Spleen (tissue), 11 donors: ENCODE data around the gene MYH2. TPM values are rescaled to one million over a fixed set of nuclear protein-coding genes. Genes with fewer than 3 reads are reported as not detected.

Experiments
- DNase-seq: peaks from one replicate; pipeline ENCODE4 v3.0.0-alpha.2; 2020
- H3K27ac ChIP-seq, 8 donors: fragments of 200-600 bp; sonication (generic) in 7 of 8; 1 replicate in 4 of 8; 2 replicates in 4 of 8; pipeline versions ENCODE4 v1.5.0 to v1.8.0; 2016 to 2021; ENCODE audit warnings: inconsistent platforms in 4 of 8, mild to moderate bottlenecking in 4 of 8, moderate library complexity in 1 of 8
- H3K27me3 ChIP-seq, 7 donors: fragments of 200-600 bp; sonication (generic) in 6 of 7; replicated peaks in 1 of 7; 1 replicate in 4 of 7; 2 replicates in 3 of 7; pipeline versions ENCODE4 v1.5.0 to v1.8.0; 2016 to 2021; ENCODE audit warnings: inconsistent platforms in 3 of 7, mild to moderate bottlenecking in 1 of 7
- H3K36me3 ChIP-seq, 6 donors: fragments of 200-600 bp; sonication (generic) in 5 of 6; 1 replicate in 4 of 6; 2 replicates in 2 of 6; pipeline versions ENCODE4 v1.5.0 to v1.8.0; 2016 to 2021; ENCODE audit warnings: inconsistent platforms in 2 of 6
- H3K4me1 ChIP-seq, 6 donors: fragments of 200-600 bp; sonication (generic) in 5 of 6; 1 replicate in 3 of 6; 2 replicates in 3 of 6; pipeline versions ENCODE4 v1.5.0 to v1.8.0; 2016 to 2021; ENCODE audit warnings: inconsistent platforms in 3 of 6
- H3K4me3 ChIP-seq, 8 donors: fragments of 200-600 bp; sonication (generic) in 7 of 8; 1 replicate in 4 of 8; 2 replicates in 4 of 8; pipeline versions ENCODE4 v1.5.0 to v1.8.0; 2016 to 2021; ENCODE audit warnings: inconsistent platforms in 4 of 8, mild to moderate bottlenecking in 4 of 8, moderate library complexity in 2 of 8
- H3K9me3 ChIP-seq, 8 donors: fragments of 200-600 bp; sonication (generic) in 7 of 8; 1 replicate in 4 of 8; 2 replicates in 4 of 8; pipeline versions ENCODE4 v1.5.0 to v1.8.0; 2016 to 2021; ENCODE audit warnings: inconsistent platforms in 4 of 8
- POLR2A ChIP-seq, 3 donors: fragments of 450-650 bp; IDR thresholded peaks; one replicate each; pipeline ENCODE4 v1.5.1; 2017; ENCODE audit warnings: antibody characterized with exemption in 3 of 3, mild to moderate bottlenecking in 1 of 3
- POLR2AphosphoS5 ChIP-seq, 3 donors: sonication (generic); formaldehyde crosslinking; IDR thresholded peaks; one replicate each; pipeline ENCODE4 v1.5.1; 2017; ENCODE audit warnings: antibody characterized with exemption in 3 of 3
- WGBS, 5 donors: extraction: QIAGEN DNeasy Blood & Tissue Kit in 3 of 5; methylation state at CpG; one replicate each; pipeline versions ENCODE4 v1.1.5 to v1.1.7; 2013 to 2018; 5-methylcytosine and 5-hydroxymethylcytosine counted together
- intact Hi-C: fragments of 100-400 bp; cut with DNase I; formaldehyde crosslinking; loops from one replicate; pipeline ENCODE4 v1.15.0; 2023; ENCODE audit warnings: low total_unique reads
- polyA plus RNA-seq, 3 donors: library from polyadenylated mRNA; stranded (reverse); fragments of 200-250 nt; gene quantifications; one replicate each; pipeline ENCODE4 v1.2.1, GENCODE V29; 2013
- total RNA-seq, 7 donors: library from RNA; depleted of rRNA in 3 of 7; stranded (reverse); fragments of >200 nt in 3 of 7; fragmentation: NEBNext Ultra II Directional in 4 of 7; extraction: Animal tissue kit (Norgen Biotek cat#: 25700) in 4 of 7; gene quantifications; one replicate each; pipeline versions ENCODE4 v1.1.0 to v1.2.1, GENCODE V29; 2016 to 2021
- TF ChIP-seq, protein P1 (sequence below), 11 experiments: fragments of 200-600 bp in 7 of 11; fragments of 450-650 bp in 4 of 11; sonication (generic) in 4 of 11; IDR thresholded peaks in 8 of 11; conservative IDR thresholded peaks in 3 of 11; 1 replicate in 7 of 11; 2 replicates in 4 of 11; pipeline versions ENCODE4 v1.4.0 to v1.8.0; 2016 to 2021; ENCODE audit warnings: antibody characterized with exemption in 11 of 11, inconsistent platforms in 4 of 11, mild to moderate bottlenecking in 1 of 11
- donor health status: healthy with polysubstance abuse.
- donor health status: DM: no; HTN: no; CAD: no; lungs with moderate emphysema.
- donor health status: DM: no; HTN: no; CAD: no.
- donor health status: Bipolar disorder and iron deficiency.
- donor health status: healthy.
- donor health status: DM: no; HTN: no; CAD: no.
- donor health status: DM: yes; HTN: yes; CAD: no.

MYH2 gene
- total and polyA plus RNA-seq, 10 donors, result 0.03 to 0.11 TPM; not detected in 8

DNA sequence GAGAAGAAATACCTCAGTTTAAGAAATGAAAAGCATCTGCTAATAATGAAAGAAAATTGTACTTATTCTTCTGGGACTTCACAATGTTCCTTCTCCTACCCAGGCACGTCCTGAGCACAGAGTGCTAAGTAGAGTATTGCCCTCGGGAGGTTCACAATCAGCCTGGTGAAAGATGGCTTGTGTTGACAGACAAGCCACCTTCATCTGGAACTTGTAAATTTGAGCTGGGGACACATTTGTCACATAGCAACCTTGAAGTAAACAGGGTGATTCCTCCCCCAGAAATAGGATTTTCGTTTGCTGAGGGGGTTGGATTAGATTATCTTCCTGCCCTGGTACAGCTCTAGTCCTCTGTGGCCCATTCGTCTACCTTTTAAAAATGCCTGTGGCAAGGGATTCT lies 34.4 kb upstream of the MYH2 start:
- WGBS, 5 donors, result 56 to 63% (median 61%) methylated on average over 4 of the region's 4 CpGs
- Histone ChIP-seq H3K4me3 (no peak overlapping the region), H3K27me3 (peaks cover 0 to 19% (median 0%) of the 10 kb centered on the region in 7 donors), H3K27ac (no peak overlapping the region), H3K36me3 (no peaks in the 10 kb centered on the region), H3K9me3 (no peaks in the 10 kb centered on the region), H3K4me1 (no peaks in the 10 kb centered on the region)
- no peak for DNase-seq
- intact Hi-C loops, result no loop called here
- no peak for TF ChIP-seq POLR2AphosphoS5 (IDR thresholded peaks at IDR 0.05)
- TF ChIP-seq POLR2A (IDR thresholded peaks at IDR 0.05), result no peak
- TF ChIP-seq, protein P1, sequence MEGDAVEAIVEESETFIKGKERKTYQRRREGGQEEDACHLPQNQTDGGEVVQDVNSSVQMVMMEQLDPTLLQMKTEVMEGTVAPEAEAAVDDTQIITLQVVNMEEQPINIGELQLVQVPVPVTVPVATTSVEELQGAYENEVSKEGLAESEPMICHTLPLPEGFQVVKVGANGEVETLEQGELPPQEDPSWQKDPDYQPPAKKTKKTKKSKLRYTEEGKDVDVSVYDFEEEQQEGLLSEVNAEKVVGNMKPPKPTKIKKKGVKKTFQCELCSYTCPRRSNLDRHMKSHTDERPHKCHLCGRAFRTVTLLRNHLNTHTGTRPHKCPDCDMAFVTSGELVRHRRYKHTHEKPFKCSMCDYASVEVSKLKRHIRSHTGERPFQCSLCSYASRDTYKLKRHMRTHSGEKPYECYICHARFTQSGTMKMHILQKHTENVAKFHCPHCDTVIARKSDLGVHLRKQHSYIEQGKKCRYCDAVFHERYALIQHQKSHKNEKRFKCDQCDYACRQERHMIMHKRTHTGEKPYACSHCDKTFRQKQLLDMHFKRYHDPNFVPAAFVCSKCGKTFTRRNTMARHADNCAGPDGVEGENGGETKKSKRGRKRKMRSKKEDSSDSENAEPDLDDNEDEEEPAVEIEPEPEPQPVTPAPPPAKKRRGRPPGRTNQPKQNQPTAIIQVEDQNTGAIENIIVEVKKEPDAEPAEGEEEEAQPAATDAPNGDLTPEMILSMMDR (IDR thresholded peaks at IDR 0.05 in 8 of 11, conservative IDR thresholded peaks at IDR 0.05 in 3 of 11), result no peak

DNA sequence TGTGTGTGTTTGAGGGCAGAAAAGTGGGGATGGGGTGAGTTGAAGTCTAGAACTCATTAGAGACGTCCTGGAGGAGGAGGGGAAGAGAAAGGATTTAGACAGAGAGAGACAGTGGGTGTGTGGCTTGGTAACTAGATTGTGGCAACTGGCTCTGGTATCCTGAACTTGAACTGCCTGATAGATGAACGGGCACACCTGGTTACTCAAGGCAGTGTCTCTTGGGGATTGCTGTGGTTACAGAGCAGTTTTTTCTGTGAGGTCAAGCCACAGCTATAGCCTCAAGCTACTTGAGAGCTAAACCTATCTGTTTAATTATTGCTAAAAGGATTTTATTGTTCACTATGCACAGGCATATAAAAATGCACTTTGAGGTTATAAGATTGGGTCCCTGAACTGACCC lies 29.8 kb upstream of the MYH2 start:
- H3K27ac ChIP-seq, result no peak overlapping the region
- intact Hi-C loops, result no loop called here
- H3K4me1 ChIP-seq, result no peaks in the 10 kb centered on the region
- WGBS, 5 donors, result 22 to 58% (median 52%) methylated on average over 2 of the region's 2 CpGs
- peaks cover 0 to 13% (median 0%) of the 10 kb centered on the region in 7 donors for H3K27me3 ChIP-seq
- TF ChIP-seq POLR2A (IDR thresholded peaks at IDR 0.05), result no peak
- TF ChIP-seq, protein P1 (IDR thresholded peaks at IDR 0.05 in 8 of 11, conservative IDR thresholded peaks at IDR 0.05 in 3 of 11), result no peak
- TF ChIP-seq POLR2AphosphoS5 (IDR thresholded peaks at IDR 0.05), result no peak
- H3K9me3 ChIP-seq, result no peaks in the 10 kb centered on the region
- DNase-seq, result no peak
- no peak overlapping the region for H3K4me3 ChIP-seq
- no peaks in the 10 kb centered on the region for H3K36me3 ChIP-seq

DNA sequence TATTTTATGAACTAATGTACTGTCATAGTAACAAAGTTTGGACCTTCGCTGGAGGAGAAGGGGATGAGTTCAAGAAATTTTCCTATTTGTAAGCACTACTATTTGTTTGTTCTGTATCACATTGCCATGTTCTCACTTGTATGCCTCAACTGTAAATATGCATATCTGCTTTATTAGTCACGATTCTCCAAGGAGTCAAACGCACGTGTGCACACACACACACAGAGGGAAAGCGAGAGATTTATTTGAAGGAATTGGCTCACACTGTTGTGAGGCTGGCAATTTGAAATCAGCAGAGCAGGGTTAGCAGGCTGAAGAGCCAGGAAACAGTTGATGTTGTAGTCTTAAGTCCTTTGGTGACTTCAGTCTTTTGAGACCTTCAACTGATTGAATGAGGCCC lies 24.9 kb upstream of the MYH2 start:
- Histone ChIP-seq H3K4me1 (no peaks in the 10 kb centered on the region), H3K27ac (no peak overlapping the region), H3K27me3 (peaks cover 0 to 9% (median 0%) of the 10 kb centered on the region in 7 donors), H3K4me3 (no peak overlapping the region), H3K36me3 (no peaks in the 10 kb centered on the region), H3K9me3 (no peaks in the 10 kb centered on the region)
- TF ChIP-seq POLR2A (IDR thresholded peaks at IDR 0.05) (no peak), POLR2AphosphoS5 (IDR thresholded peaks at IDR 0.05) (no peak)
- TF ChIP-seq, protein P1 (IDR thresholded peaks at IDR 0.05 in 8 of 11, conservative IDR thresholded peaks at IDR 0.05 in 3 of 11), result no peak
- intact Hi-C loops, result no loop called here
- 87 to 95% (median 92%) methylated on average over 5 of the region's 5 CpGs for WGBS, 5 donors
- DNase-seq, result no peak

DNA sequence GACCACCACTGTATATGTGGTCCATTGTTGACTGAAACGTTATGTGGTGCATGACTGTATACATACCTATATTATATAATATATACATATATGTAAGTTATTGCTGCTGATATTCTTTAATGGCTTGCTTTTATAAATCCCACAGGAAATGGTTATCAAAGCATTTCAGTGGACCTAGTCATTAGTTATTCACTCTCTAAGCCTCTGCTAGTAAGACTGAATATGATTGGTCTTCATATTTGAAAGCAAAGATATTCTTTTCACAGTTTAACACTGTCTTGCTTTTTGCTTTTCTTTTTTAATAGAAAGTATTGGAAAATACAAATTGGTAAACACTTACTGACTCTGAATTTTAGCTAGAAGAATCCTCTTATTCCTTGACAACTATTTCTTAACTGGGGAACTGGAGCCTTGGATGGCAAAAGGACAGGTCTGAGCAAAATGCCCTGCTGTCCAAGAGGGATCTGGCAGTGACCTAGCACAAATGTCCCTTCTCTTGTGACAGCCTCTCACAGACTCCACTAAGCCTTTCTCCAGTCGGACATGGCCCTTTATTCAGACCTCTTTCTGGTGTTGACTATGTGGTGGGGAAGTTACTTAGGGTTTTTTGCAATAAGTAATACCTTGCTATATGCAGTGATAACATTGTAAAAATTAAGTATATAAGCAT lies 14.7 kb upstream of the MYH2 start:
- Histone ChIP-seq H3K4me3 (no peak overlapping the region), H3K27me3 (peaks cover 0 to 14% (median 0%) of the 10 kb centered on the region in 7 donors), H3K36me3 (no peaks in the 10 kb centered on the region), H3K9me3 (no peaks in the 10 kb centered on the region), H3K27ac (no peak overlapping the region), H3K4me1 (no peaks in the 10 kb centered on the region)
- TF ChIP-seq POLR2A (IDR thresholded peaks at IDR 0.05) (no peak), POLR2AphosphoS5 (IDR thresholded peaks at IDR 0.05) (no peak)
- intact Hi-C loops, result no loop called here
- 78 to 93% (median 86%) methylated on average over 2 of the region's 2 CpGs for WGBS, 5 donors
- DNase-seq, result no peak
